ENCODE measurements around the gene ZNF397.

GRCh38 chr18:35277633-35278032, 36.8 kb downstream of the ZNF397 start:
- no peak for TF ChIP-seq CTCF (IDR thresholded peaks at IDR 0.05)
- no peak for TF ChIP-seq EZH2 (IDR thresholded peaks at IDR 0.05; ENCODE audit: borderline replicate concordance, insufficient read depth, low read depth, low read length, poor library complexity, severe bottlenecking)

Data from B cell (primary cell).